ENCODE measurements around the gene CLDN16. TPM values are rescaled to one million over a fixed set of nuclear protein-coding genes. Genes with fewer than 3 reads are reported as not detected.

Gene CLDN16
- total RNA-seq, 2 donors from 2014 or later = 4.4 TPM; not detected in 1

DNA sequence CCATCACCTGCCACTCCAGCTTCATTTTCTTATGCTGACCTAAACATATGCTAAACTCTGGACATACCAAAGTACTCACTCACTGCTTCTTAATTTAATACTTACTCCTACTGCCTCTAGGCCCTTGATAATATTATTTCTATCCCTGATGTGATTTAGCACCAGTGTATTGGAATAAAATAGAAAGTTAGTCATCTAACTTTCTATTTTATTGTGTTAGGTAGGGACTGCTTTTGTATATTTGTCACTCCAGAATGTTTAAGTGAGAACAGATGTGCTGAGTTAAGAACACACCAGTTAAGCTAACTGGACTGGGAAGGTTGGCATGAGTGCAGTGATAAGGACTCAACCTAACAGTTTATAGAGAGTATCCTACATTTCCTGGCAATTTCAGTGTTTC, 6.5 kb upstream of the CLDN16 start:
- ATAC-seq = no peak
- H3K36me3 ChIP-seq (replicated peaks in 1 of 2; ENCODE audit: insufficient read depth in 1 of 2, low read depth in 2 of 2) = no peaks in the 10 kb centered on the region
- H3K4me1 ChIP-seq = no peaks in the 10 kb centered on the region
- no peaks in the 10 kb centered on the region for H3K9me3 ChIP-seq
- no peak overlapping the region for H3K27ac ChIP-seq
- H3K27me3 ChIP-seq = no peaks in the 10 kb centered on the region
- DNase-seq = no peak
- intact Hi-C loops (cut with DNase I) = no loop called here
- TF ChIP-seq POLR2A (IDR thresholded peaks at IDR 0.05) = no peak
- TF ChIP-seq, protein P1, sequence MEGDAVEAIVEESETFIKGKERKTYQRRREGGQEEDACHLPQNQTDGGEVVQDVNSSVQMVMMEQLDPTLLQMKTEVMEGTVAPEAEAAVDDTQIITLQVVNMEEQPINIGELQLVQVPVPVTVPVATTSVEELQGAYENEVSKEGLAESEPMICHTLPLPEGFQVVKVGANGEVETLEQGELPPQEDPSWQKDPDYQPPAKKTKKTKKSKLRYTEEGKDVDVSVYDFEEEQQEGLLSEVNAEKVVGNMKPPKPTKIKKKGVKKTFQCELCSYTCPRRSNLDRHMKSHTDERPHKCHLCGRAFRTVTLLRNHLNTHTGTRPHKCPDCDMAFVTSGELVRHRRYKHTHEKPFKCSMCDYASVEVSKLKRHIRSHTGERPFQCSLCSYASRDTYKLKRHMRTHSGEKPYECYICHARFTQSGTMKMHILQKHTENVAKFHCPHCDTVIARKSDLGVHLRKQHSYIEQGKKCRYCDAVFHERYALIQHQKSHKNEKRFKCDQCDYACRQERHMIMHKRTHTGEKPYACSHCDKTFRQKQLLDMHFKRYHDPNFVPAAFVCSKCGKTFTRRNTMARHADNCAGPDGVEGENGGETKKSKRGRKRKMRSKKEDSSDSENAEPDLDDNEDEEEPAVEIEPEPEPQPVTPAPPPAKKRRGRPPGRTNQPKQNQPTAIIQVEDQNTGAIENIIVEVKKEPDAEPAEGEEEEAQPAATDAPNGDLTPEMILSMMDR (IDR thresholded peaks at IDR 0.05) = no peak
- no peak overlapping the region for H3K4me3 ChIP-seq

DNA sequence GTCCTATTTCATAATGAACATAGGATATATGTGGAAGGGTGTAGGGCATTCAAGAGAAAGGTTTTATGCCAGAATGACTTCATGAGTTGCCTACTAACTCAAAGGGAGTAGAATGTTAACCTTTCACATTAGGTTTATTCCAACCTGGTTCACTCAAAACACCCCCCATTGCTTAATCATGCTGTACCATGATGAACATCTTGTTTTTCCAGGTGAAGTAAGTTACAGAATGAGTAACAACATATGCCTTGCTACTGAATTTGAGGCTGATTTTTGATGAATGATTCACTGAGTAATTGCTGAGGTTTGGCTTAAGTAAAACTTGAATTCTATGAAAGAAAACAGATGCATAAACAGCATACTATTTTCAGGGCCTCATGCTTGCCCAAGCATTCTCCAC, 5.9 kb upstream of the CLDN16 start:
- Histone ChIP-seq H3K27ac (no peak overlapping the region), H3K27me3 (no peaks in the 10 kb centered on the region), H3K4me3 (no peak overlapping the region), H3K9me3 (no peaks in the 10 kb centered on the region), H3K4me1 (no peaks in the 10 kb centered on the region), H3K36me3 (replicated peaks in 1 of 2; ENCODE audit: insufficient read depth in 1 of 2, low read depth in 2 of 2) (no peaks in the 10 kb centered on the region)
- TF ChIP-seq, protein P1 (IDR thresholded peaks at IDR 0.05) = no peak
- TF ChIP-seq POLR2A (IDR thresholded peaks at IDR 0.05) = no peak
- intact Hi-C loops (cut with DNase I) = no loop called here
- ATAC-seq = no peak
- no peak for DNase-seq

DNA sequence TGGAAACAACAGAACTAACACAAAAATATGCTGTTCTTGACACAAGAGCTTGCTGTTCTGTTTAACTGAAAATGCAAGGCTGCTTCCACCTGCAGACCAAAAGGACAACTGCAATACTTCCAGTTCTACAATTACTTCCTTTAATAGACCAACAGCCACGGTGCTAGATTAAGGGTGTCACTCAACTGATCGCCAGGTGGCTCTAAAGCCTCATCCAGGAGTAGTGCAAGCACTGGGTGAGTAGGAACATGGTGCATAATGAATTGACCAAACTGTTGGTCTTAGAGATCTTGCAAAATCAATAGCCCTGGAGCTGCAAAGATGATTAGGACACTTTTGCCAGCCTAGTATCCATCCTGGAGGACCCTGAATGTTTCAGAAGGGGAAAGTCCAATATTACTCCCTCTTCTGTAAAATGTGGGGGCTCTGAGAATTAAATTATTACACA, 3.6 kb upstream of the CLDN16 start:
- WGBS, 2 donors = 2 to 13% methylated on average over 2 of the region's 2 CpGs
- ATAC-seq (peak; percentile 91), DNase-seq (peak; percentile 44 to 78 (median 56))
- no peaks in the 10 kb centered on the region for H3K27me3 ChIP-seq
- H3K4me1 ChIP-seq = no peaks in the 10 kb centered on the region
- H3K27ac ChIP-seq = no peak overlapping the region
- H3K36me3 ChIP-seq (replicated peaks in 1 of 2; ENCODE audit: insufficient read depth in 1 of 2, low read depth in 2 of 2) = no peaks in the 10 kb centered on the region
- intact Hi-C loops (cut with DNase I) = no loop called here
- no peaks in the 10 kb centered on the region for H3K9me3 ChIP-seq
- TF ChIP-seq, protein P1 (IDR thresholded peaks at IDR 0.05) = peak; percentile 36 to 89 (median 73)
- no peak for TF ChIP-seq POLR2A (IDR thresholded peaks at IDR 0.05)
- H3K4me3 ChIP-seq = no peak overlapping the region

DNA sequence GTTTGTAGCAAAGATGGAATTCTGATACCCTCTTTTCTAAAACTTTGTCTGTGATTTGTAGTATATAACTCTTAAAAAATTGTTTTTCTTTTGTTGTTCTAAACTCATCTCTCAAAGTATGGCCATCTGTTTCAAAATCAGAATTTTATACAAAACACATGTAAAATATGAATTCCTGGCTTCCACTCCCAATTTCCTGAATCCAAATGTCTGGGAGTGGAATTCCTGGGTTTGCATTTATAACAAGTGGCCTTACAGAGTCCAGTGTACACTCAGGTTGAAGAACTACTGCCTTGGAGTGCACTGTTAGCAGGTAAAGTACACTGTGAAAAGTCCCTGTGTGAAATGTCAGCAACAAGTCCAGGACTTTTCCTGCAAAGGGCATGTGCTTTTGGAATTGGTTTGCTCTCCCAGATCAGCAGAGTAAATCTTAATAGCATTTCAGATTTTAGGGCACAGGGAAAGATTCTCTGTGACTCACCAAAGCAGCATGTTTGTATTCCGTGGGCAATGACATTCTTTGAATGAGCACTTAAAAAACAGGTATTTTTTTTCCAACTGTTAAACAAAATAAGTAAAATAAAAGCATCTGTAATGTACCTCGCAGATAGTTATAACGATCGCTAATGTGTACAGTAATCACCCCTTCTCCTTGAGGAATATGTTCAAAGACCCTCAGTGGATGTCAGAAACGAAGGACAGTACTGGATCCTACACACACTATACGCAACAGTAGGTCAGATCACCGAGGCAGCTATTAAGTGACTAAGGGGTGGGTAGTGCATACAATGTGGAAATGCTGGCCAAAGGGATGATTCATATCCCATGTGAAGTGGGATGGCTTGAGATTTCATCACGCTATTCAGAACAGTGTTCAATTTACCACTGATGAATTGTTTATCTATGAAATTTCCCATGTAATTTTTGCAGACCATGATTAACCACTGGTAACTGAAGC, 2.0 kb upstream of the CLDN16 start:
- Histone ChIP-seq H3K4me3 (no peak overlapping the region), H3K27ac (no peak overlapping the region), H3K9me3 (no peaks in the 10 kb centered on the region), H3K36me3 (replicated peaks in 1 of 2; ENCODE audit: insufficient read depth in 1 of 2, low read depth in 2 of 2) (no peaks in the 10 kb centered on the region), H3K4me1 (no peaks in the 10 kb centered on the region), H3K27me3 (no peaks in the 10 kb centered on the region)
- DNase-seq = no peak
- no peak for ATAC-seq
- intact Hi-C loops (cut with DNase I) = no loop called here
- TF ChIP-seq, protein P1 (IDR thresholded peaks at IDR 0.05) = no peak
- no peak for TF ChIP-seq POLR2A (IDR thresholded peaks at IDR 0.05)
- 65 to 66% methylated on average over 8 of the region's 8 CpGs for WGBS, 2 donors

DNA sequence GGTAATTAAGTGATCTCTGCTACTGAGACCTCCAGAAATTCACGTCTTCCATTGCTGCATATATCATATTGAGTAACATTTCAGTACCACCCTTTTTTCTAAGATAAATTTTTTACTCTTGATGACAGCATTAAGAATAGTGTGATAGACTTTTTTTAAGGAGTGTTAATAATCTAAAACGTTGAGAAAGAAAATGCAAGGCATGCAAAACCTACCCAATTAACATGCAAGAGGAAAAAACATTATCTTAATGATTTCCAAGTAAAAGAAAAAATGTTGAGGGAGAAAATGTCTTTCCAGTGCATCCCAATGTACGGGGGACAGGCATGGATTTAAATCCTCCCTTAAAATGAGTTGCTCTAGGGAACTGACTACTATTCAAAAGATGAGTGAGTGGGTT, 740 bp downstream of the CLDN16 start:
- Histone ChIP-seq H3K4me3 (no peak overlapping the region), H3K27me3 (no peaks in the 10 kb centered on the region), H3K27ac (no peak overlapping the region), H3K36me3 (replicated peaks in 1 of 2; ENCODE audit: insufficient read depth in 1 of 2, low read depth in 2 of 2) (no peaks in the 10 kb centered on the region), H3K9me3 (no peaks in the 10 kb centered on the region), H3K4me1 (no peaks in the 10 kb centered on the region)
- DNase-seq (no peak), ATAC-seq (no peak)
- intact Hi-C loops (cut with DNase I) = no loop called here
- WGBS, 2 donors = 60 to 62% methylated on average over 3 of the region's 3 CpGs
- TF ChIP-seq, protein P1 (IDR thresholded peaks at IDR 0.05) = no peak
- TF ChIP-seq POLR2A (IDR thresholded peaks at IDR 0.05) = no peak

All from body of pancreas (tissue), 4 donors.